GM18511 (cell line): Measurements from ENCODE around the gene EPS15.

Source experiments
- ATAC-seq: cut with Tn5 transposase; IDR thresholded peaks from one replicate; pipeline ENCODE4 v1.9.1; 2021; ENCODE audit warnings: mild to moderate bottlenecking, moderate library complexity; ENCODE audit not compliant: unreplicated experiment

Gene EPS15

GRCh38 chr1:51323778-51324177 lies 195.3 kb downstream of the EPS15 start:
- no peak for ATAC-seq

- no peak for ATAC-seq
These were observed 196.5 kb downstream of the EPS15 start for GRCh38 chr1:51322417-51323101.

- ATAC-seq = no peak
These were observed 197.2 kb downstream of the EPS15 start for GRCh38 chr1:51321924-51322280.

- no peak for ATAC-seq
These were observed 197.8 kb downstream of the EPS15 start for GRCh38 chr1:51320967-51321923.

GRCh38 chr1:51317798-51318197 lies 201.3 kb downstream of the EPS15 start:
- ATAC-seq = no peak

- no peak for ATAC-seq
These were observed 202.3 kb downstream of the EPS15 start for GRCh38 chr1:51316846-51317120.

- no peak for ATAC-seq
These were observed 202.8 kb downstream of the EPS15 start for GRCh38 chr1:51316113-51316845.

GRCh38 chr1:51314974-51315373 lies 204.1 kb downstream of the EPS15 start:
- ATAC-seq = no peak

GRCh38 chr1:51313961-51314777 lies 204.9 kb downstream of the EPS15 start:
- ATAC-seq = peak; percentile 55

GRCh38 chr1:51313268-51313852 lies 205.7 kb downstream of the EPS15 start:
- ATAC-seq = no peak

GRCh38 chr1:51312718-51313117 lies 206.3 kb downstream of the EPS15 start:
- ATAC-seq = no peak

GRCh38 chr1:51311826-51312225 lies 207.2 kb downstream of the EPS15 start:
- ATAC-seq = no peak

GRCh38 chr1:51310871-51311613 lies 208.0 kb downstream of the EPS15 start:
- ATAC-seq = no peak

GRCh38 chr1:51309291-51309690 lies 209.8 kb downstream of the EPS15 start:
- ATAC-seq = no peak

- no peak for ATAC-seq
These were observed 210.4 kb downstream of the EPS15 start for GRCh38 chr1:51308636-51309035.

- ATAC-seq = no peak
These were observed 212.1 kb downstream of the EPS15 start for GRCh38 chr1:51306950-51307349.

GRCh38 chr1:51305371-51305823 lies 213.7 kb downstream of the EPS15 start:
- ATAC-seq = no peak

GRCh38 chr1:51304360-51304759 lies 214.7 kb downstream of the EPS15 start:
- ATAC-seq = no peak
